ENCODE measurements around the gene CHRNA7. TPM values are rescaled to one million over a fixed set of nuclear protein-coding genes. Genes with fewer than 3 reads are reported as not detected.

The CHRNA7 gene
- total and polyA plus RNA-seq, 5 donors from 2014 or later = 1.3 to 3.8 (median 1.4) TPM; not detected in 1

Other genes starting within 250 kb of the CHRNA7 start
- gene OTUD7A, start 159.8 kb upstream of the CHRNA7 start, total RNA-seq = 1.3 TPM
- under 1 TPM; 0.06 to 0.17 (median 0.09) TPM for gene OTUD7A, start 159.8 kb upstream of the CHRNA7 start, polyA plus RNA-seq

Measured in CD4-positive, CD25-positive, alpha-beta regulatory T cell (primary cell).